GM20431 (cell line): ENCODE results near the gene CCDC9.
"Not testable (repeated sequence)": the region's sequence is repeated elsewhere in the genome, so short reads cannot be mapped to it uniquely, and the experiment has no call there.

ENCODE experiments used
- in situ Hi-C: fragments of 300-500 bp; cut with MseI, MboI; formaldehyde crosslinking; loops from one replicate; pipeline ENCODE4 v1.15.0; 2020; ENCODE audit warnings: low sequenced_read_pairs; ENCODE audit not compliant: unreplicated experiment

CCDC9 gene

DNA sequence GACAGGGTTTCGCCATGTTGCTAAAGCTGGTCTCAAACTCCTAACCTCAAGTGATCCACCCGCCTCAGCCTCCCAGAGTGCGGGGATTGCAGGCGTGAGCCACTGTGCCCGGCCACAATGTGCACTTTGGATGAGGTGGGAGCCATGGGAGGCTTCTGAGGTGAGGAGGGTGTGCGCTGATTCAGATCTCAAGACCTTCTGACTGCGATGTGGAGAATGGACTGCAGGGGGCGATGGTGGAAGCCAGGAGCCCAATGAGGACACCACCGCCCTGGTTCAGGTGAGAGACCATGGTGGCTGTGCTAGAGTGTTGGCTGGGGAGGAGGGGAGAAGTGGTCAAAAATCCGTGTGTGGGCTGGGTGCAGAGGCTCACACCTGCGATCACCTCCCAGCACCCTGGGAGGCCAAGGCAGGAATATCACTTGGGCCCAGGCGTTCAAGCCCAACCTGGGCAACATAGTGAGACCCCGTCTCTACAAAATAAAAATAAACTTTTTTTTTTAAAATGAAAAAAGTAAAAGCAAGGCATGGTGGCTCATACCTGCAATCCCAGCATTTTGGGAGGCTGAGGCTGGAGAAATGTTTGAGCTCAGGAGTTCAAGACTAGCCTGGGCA lies 24.0 kb downstream of the CCDC9 start:
- in situ Hi-C loops: loop anchor here (25.0 kb wide), 2 partner anchors 107 to 432 kb away; partner anchors contain the start of gene EHD2

GRCh38 chr19:47283405-47284059 lies 27.2 kb downstream of the CCDC9 start:
- in situ Hi-C loops: loop anchor here (25.0 kb wide), 2 partner anchors 104 to 429 kb away; partner anchors contain the start of gene EHD2

GRCh38 chr19:47284324-47284899 lies 28.1 kb downstream of the CCDC9 start:
- in situ Hi-C loops: loop anchor here (25.0 kb wide), 2 partner anchors 103 to 428 kb away; partner anchors contain the start of gene EHD2

GRCh38 chr19:47296036-47296435 lies 39.7 kb downstream of the CCDC9 start:
- in situ Hi-C loops: loop anchor here (25.0 kb wide), 2 partner anchors 91 to 416 kb away; partner anchors contain the start of gene EHD2

GRCh38 chr19:47300867-47301266 lies 44.5 kb downstream of the CCDC9 start:
- in situ Hi-C loops: not testable (repeated sequence)

DNA sequence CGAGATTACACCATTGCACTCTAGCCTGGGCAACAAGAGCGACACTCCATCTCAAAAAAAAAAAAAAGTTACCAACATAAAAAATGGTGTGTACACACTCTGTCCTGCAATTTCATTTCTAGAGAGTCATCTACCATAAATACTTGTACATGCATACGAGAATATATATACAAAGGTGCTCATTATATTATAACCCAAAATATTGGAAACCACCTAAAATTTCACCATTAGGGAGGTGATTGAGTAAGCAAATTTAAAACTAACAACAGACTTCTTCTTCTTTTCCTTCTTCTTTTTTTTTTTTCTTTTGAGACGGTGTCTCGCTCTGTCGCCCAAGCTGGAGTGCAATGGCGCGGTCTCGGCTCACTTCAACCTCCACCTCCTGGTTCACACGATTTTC lies 45.9 kb downstream of the CCDC9 start:
- in situ Hi-C loops: no loop called here

GRCh38 chr19:47303966-47304365 lies 47.6 kb downstream of the CCDC9 start:
- in situ Hi-C loops: no loop called here

- in situ Hi-C loops: no loop called here
Measured at GRCh38 chr19:47305309-47305751, 49.0 kb downstream of the CCDC9 start.

- in situ Hi-C loops: no loop called here
Measured at GRCh38 chr19:47306303-47306702, 50.0 kb downstream of the CCDC9 start.

DNA sequence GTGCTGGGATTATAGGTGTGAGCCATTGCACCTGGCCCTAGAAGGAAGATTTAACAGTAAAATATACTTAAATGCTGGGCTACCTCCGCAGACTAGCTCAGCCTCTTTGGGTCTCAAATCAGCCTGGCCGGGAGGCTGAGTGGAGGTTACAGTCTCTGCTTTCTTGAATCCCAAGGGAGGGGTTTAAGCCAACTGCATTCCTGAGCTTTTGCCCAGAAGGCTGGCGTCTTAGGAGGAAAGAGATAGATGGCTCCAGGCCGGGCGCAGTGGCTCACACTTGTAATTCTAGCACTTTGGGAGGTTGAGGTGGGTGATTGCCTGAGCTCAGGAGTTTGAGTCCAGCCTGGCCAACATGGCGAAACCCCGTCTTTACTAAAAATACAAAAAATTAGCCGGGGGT lies 52.7 kb downstream of the CCDC9 start:
- in situ Hi-C loops: no loop called here

GRCh38 chr19:47309608-47310007 lies 53.3 kb downstream of the CCDC9 start, which contains the start of gene C5AR1:
C5AR1 (plus strand) TSS chr19:47309861; CDS start chr19:47309896, 35 bp downstream.
- in situ Hi-C loops: no loop called here

- in situ Hi-C loops: no loop called here
Measured at GRCh38 chr19:47310323-47310722, 54.0 kb downstream of the CCDC9 start.

- in situ Hi-C loops: no loop called here
Measured at GRCh38 chr19:47310819-47311218, 54.5 kb downstream of the CCDC9 start.

DNA sequence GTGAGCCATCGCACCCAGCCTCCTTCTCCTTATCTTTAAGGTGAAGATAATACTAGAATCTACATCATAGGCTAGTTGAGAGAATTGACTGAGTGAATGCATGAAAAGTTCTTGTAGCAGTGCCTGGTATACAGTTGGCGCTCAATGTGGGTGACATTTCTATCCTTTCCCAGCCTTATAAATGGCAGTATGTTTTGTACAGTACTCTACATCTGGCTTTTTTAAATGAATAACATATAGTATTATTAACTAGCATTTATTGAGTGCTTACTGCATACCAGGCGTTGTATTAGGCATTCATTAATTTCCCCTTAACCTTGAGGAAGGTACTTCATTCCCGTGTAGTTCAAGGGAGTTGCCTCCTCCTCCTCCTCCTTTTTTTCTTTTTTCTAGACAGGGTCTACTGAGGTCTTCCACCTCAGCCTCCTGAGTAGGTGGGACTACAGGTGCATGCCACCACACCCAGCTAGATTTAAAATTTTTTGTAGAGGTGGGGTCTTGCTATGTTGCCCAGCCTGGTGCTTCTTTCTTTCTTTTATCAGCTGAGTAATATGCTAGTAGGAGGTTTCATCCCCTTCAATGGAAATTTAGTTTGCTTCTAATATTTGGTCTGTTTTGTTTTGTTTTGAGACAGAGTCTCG lies 56.2 kb downstream of the CCDC9 start:
- in situ Hi-C loops: no loop called here

DNA sequence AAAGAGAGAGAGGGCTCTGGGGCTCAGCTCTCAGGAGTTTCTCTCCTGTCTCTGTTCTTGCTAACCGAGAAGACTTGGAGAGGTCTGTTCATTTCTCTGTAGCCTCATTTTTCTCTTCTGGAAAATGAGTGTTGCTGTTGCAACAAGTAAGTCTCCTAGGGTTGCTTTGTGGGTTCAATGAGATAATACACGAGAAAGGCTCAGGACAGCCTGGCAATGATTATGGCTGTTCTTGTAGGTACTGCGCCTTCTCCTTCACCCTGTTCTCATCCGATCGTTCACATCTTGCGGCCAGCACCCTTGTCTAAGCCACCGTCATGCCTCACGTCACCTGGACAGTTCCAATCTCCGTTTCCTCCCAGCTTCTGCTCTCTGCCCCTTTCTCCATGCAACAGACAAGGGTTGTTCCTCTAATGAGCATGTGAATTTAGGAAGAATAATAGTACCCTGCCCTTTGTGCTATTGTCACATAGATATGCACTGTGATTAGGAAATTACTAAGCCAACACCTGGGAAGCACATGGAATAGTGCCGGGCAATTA lies 57.5 kb downstream of the CCDC9 start:
- in situ Hi-C loops: no loop called here

DNA sequence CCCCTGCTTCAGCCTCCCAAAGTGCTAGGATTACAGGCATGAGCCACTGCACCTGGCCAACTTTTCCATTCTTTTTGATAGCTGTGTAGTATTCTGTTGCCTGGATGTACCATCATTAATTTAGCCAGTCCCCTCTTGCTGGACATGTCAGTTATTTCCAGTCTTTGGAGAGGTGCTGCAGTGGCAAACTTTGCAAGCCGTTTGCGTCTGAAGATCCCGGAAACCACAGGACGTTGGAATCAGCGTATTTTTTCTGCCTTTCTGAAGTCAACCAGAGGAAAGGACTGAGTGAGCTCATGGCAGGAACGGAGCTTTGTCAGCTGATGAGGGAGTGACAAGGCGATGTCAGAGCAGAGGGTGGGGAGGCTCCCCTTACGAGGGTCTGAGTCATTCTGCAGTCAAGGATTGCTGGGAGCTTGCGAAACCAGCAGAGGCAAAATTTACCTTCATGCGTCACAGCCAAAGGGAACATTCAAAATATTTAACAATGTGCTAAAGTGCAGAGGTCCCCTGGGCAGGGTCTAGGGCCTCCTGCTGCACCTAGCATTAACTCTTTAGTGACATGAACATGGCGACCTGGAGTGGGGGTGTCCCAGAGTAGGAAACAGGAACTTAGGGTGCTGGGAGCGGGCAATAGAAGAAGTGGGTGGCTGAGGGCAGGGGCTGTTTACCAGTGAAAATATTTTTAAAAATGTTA lies 58.9 kb downstream of the CCDC9 start:
- in situ Hi-C loops: no loop called here

- in situ Hi-C loops: no loop called here
Measured at GRCh38 chr19:47316513-47316912, 60.2 kb downstream of the CCDC9 start.

GRCh38 chr19:47319923-47320871 lies 63.9 kb downstream of the CCDC9 start:
- in situ Hi-C loops: no loop called here
